NOMO-1 treated with DMSO at 0.1 percent for 48 hours (cell line): ENCODE measurements around the gene MDC1.
"Not testable (repeated sequence)": the region's sequence is repeated elsewhere in the genome, so short reads cannot be mapped to it uniquely, and the experiment has no call there.

Experiments
- DNase-seq: peaks from one replicate; lab custom pipeline; 2025; ENCODE audit not compliant: unreplicated experiment; lab: John Stamatoyannopoulos, UW

MDC1 gene

DNA sequence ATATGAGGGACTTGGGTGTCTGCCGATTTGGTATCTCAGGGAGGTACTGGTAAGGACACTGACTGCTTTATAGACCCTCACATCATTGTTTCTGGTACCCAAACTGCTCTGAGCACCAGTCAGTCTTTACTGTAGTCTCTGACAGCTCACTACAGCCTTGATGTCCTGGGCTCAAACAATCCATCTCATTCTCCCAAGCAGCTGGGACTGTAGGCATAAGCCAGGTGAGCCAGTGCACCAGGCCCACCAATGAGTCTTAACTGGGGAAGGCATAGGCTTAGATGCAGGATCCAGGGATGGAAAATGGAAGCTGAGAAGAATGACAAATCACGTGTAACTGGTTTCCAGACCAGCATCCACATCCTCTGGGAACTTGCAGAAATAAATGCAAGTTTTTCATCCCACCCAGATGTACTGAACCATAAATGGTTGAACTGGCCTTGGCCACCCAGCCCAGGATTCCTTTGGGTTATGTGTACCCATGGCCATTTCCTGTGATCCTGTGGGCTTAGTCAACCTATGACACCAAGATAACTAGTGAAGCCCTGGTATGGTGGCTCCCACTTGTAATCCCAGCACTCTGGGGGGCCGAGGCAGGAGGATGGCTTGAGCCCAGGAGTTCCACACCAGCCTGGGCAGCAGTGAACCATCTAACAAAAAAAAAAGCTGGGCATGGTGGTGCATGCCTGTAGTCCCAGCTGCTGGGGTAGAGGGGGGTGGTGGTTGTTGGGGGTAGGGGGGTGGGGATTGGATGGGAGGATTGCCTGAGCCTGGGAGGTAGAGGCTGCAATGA is 8.8 kb upstream of the MDC1 start:
- DNase-seq: no peak

- DNase-seq: no peak
These were observed 8.0 kb upstream of the MDC1 start for GRCh38 chr6:30724906-30725667.

DNA sequence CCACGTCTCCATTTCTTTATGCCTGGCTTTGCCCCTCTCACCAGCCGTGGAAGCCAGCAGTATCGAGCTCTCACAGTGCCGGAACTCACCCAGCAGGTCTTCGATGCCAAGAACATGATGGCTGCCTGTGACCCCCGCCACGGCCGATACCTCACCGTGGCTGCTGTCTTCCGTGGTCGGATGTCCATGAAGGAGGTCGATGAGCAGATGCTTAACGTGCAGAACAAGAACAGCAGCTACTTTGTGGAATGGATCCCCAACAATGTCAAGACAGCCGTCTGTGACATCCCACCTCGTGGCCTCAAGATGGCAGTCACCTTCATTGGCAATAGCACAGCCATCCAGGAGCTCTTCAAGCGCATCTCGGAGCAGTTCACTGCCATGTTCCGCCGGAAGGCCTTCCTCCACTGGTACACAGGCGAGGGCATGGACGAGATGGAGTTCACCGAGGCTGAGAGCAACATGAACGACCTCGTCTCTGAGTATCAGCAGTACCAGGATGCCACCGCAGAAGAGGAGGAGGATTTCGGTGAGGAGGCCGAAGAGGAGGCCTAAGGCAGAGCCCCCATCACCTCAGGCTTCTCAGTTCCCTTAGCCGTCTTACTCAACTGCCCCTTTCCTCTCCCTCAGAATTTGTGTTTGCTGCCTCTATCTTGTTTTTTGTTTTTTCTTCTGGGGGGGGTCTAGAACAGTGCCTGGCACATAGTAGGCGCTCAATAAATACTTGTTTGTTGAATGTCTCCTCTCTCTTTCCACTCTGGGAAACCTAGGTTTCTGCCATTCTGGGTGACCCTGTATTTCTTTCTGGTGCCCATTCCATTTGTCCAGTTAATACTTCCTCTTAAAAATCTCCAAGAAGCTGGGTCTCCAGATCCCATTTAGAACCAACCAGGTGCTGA is 7.0 kb upstream of the MDC1 start:
- DNase-seq: not testable (repeated sequence)

DNA sequence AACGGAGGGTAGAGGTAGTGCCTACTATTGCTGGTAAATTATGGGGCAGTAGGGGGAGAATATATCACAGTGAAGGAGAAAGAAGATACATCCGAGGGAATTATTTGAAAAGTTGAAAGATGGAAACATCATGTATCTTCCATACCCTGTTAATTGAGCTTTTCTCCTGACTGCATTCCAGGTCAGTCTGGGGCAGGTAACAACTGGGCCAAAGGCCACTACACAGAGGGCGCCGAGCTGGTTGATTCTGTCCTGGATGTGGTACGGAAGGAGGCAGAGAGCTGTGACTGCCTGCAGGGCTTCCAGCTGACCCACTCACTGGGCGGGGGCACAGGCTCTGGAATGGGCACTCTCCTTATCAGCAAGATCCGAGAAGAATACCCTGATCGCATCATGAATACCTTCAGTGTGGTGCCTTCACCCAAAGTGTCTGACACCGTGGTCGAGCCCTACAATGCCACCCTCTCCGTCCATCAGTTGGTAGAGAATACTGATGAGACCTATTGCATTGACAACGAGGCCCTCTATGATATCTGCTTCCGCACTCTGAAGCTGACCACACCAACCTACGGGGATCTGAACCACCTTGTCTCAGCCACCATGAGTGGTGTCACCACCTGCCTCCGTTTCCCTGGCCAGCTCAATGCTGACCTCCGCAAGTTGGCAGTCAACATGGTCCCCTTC is 6.2 kb upstream of the MDC1 start:
- not testable (repeated sequence) for DNase-seq

- peak; percentile 70 for DNase-seq
These were observed 5.4 kb upstream of the MDC1 start for GRCh38 chr6:30722280-30723112.

DNA sequence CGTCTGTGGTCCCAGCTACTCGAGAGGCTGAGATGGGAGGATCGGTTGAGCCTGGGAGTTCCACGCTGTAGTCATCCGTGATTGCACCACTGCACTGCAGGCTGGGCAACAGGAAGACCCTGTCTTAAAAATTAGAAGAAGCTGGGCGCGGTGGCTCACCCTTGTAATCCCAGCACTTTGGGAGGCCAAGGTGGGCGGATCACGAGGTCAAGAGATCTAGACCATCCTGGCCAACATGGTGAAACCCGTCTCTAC is 4.9 kb upstream of the MDC1 start:
- not testable (repeated sequence) for DNase-seq

GRCh38 chr6:30721198-30722024 is 4.3 kb upstream of the MDC1 start:
- peak; percentile 84 for DNase-seq

GRCh38 chr6:30720738-30721197 is 3.7 kb upstream of the MDC1 start:
- DNase-seq: peak; percentile 67

DNA sequence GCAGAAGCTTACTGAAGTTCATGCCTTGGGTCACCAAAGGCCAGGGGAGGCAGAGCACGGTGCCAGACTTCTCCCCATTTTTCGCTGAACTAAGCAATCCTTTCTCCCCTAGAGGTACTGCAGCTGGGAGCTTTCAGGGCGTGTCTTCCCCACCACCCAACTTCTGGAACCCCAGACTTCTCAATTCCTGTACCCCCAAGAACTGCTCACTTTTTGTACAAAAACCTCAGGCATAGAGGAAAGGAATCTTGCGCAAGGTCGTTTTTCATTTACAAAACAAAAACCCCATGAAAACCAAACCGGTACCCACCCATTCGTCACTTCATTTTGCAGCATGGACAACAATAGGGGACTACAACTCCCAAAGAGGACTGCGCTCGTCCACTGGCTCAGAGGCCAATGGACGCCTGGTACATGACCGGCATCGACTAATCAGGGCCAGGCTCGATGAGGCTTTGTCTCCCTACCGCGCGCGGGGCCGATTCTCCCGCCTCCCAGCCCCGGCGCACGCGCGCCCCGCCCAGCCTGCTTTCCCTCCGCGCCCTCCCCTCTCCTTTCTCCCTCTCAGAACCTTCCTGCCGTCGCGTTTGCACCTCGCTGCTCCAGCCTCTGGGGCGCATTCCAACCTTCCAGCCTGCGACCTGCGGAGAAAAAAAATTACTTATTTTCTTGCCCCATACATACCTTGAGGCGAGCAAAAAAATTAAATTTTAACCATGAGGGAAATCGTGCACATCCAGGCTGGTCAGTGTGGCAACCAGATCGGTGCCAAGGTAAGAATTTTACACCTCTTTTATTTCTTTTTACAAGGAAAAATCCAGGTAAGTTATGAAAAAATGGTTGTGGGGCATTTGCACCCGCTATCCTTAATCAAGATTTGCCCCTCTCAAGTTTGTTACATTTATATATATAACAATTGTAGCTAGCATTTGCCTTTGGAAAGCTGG is 3.0 kb upstream of the MDC1 start, which contains the start of gene TUBB:
Gene TUBB, plus strand, starts transcription at position 562 of the 947 bp plus-strand sequence. Its CDS starts 155 bp downstream, at position 717.
- peak; percentile 99 for DNase-seq

- no peak for DNase-seq
These were observed 2.3 kb upstream of the MDC1 start for GRCh38 chr6:30719356-30719755.

GRCh38 chr6:30717845-30718720 is 1.0 kb upstream of the MDC1 start:
- DNase-seq: not testable (repeated sequence)

DNA sequence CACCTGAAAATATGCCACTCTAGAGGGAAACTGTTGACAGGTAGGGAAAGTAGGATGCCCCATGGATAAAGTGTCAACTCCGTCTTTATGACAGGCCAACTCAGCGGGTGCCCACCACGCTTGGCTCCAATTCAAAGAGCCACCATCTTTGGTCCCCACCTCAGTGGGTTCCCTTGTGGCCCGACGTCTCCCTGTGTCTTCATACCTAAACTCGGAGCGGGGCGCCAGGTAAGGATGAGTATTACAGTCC is 277 bp downstream of the MDC1 start:
- DNase-seq: no peak

DNA sequence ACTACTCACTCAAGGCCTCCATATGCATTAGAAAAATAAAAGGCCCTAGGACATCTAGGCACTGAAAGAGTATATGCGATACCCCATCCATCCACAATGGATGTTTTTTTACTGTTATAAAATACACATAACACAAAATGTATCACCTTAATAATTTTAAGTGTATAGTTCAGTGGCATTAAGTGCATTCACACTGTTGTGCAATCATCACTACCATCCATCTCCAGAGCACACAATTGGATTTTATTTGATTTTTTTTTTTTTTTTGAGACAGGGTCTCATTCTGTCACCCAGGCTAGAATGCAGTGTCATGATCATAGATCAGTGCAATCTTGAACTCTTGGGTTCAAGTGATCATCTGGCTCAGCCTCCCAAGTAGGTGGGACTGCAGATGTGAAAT is 2.8 kb downstream of the MDC1 start:
- no peak for DNase-seq

DNA sequence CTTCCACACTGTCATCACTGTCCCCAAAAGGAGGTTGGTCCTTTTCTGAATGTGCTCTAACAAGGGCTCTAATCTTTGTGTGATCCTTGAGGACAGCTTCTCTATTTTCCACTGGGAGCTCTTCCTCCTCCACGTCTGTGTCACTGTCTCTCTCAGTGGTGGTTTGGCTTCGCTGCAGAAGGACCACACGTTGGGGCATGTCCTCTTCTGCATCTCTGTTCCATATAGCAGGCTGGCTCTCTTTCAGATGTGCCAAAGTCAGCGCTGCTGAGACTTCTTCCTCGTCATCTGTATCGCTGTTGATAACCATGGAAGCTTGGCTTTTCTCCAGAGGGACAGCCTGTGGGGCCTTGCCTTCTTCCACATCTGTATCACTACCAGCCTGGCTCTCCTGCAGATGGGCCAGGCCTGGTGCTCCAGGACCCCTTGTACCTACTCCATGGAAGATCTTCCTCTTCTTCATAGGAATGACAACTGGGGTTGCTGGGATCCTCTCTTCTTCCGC is 4.6 kb downstream of the MDC1 start:
- no peak for DNase-seq

GRCh38 chr6:30711758-30712380 is 5.2 kb downstream of the MDC1 start:
- no peak for DNase-seq

DNA sequence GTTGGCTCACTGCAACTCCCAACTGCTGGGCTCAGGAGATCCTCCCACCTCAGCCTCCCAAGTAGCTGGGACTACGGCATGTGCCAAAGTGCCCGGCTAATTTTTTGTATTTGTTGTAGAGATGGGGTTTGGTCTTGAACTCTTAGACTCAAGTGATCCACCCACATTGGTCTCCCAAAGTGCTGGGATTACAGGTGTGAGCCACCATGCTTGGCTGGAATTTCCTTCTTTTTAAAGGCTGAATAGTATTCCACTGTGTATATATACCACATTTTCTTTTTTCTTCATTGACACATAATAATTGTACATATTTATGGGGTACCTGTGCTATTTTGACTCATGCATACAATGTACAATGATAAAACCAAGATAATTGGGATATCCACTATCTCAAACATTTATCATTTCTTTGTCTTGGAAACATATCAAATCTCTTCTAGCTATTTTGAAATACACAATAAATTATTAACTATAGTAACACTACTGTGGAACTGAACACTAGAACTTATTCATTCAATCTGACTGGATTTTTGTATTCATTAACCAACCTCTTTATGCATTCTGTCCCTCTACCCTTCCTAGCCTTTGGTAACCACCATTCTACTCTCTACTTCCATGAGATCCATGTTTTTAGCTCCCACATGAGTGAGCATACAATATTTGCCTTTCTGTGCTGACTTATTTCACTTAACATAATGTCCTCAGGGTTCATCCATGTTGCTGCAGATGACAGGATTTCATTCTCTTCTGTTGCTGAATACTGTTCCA is 7.8 kb downstream of the MDC1 start:
- DNase-seq: no peak
